NCI-H2227 (cell line): ENCODE data around the gene PTPN1.
A peak's percentile ranks its signal among the peaks of the same experiment; 100 is the strongest.
"Not testable (repeated sequence)": the region's sequence is repeated elsewhere in the genome, so short reads cannot be mapped to it uniquely, and the experiment has no call there.

Experiments used
- DNase-seq: peaks from one replicate; lab custom pipeline; 2025; ENCODE audit not compliant: unreplicated experiment; lab: John Stamatoyannopoulos, UW

Gene PTPN1

DNA sequence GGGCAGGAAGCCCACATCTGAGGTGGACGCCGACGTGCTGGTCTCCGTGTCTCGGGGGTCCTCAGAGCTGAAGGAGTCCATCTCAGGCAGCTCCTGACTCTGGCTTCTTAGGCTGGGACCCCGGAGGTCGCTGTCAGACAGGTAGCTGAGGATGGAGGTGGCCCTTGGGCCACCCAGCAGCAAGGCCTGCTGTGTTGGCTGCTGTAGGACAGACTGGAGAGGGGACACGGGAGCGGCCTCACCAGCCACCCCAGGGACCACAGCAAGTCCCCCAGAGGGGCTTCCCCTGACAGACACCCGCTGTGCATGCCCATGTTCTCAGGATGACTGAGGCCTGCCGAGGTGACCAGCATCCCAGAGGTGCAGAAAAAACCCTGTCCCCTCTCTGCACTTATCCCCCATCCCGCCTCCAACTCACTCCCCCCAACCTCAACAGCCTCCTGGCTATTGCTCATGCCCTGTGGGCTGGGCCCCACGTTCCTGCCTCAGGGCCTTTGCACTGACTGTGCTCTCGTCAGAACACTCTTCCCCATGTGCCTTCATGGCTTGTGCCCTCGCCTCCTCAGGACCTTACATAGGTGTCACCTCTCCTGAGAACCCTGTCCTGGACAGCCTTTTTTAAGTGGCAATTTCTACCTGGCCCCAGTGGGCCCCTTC is 92.4 kb downstream of the PTPN1 start:
- DNase-seq: no peak

DNA sequence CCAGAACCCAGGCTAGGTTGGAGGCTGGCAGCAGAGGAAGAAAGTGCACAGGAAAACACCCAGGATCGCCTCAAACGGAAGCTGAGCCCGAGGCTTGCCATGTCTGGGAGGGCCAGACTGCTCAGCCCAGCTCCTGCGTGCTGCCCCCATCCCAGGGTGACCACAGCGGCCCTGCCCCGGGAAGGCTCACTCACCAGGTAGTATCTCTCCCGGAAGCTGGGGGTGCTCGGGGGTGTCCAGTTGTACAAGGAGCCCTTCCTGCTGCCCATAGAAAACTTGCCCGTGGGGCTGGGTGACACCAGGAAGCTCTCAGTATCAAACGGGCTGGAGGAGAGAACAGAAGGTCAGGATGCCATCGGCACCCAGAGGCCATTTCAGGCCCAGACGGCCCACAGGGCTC is 94.3 kb downstream of the PTPN1 start:
- DNase-seq: no peak

DNA sequence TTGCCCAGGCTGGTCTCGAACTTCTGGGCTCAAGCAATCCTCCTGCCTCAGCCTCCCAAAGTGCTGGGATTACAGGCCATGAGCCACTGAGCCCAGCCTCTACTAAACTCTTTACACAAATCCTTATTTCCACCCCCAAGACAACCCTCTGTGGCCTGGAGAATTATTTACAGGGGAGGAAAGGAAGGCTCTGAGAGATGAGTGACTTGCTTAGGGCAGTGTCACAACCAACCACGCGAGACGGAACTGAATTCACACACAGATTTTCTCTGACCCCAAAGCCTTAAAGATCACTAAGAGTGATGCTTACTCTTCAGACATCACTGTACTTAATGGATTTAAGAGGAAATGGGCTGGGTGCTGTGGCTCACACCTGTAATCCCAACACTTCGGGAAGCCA is 95.0 kb downstream of the PTPN1 start:
- DNase-seq: no peak

DNA sequence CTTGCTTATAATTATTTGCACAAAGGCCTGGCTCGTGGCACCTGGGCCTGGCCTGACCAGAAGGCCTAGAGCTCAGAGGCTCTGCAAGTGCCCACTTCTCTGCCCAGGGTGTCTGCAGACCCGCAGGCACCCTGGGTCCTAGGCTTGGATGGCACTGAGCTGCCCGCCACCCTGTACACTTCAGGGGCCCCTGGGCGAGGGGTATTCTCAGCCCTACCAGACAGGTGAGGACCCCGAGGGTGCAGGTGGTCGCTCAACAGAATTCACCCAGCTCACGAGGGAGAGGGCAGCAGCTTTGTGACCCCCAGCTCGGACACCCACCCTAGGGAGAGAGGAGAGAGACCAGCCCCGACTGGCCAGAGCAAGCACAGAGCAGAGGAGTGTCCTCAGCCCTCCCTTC is 97.3 kb downstream of the PTPN1 start:
- no peak for DNase-seq

DNA sequence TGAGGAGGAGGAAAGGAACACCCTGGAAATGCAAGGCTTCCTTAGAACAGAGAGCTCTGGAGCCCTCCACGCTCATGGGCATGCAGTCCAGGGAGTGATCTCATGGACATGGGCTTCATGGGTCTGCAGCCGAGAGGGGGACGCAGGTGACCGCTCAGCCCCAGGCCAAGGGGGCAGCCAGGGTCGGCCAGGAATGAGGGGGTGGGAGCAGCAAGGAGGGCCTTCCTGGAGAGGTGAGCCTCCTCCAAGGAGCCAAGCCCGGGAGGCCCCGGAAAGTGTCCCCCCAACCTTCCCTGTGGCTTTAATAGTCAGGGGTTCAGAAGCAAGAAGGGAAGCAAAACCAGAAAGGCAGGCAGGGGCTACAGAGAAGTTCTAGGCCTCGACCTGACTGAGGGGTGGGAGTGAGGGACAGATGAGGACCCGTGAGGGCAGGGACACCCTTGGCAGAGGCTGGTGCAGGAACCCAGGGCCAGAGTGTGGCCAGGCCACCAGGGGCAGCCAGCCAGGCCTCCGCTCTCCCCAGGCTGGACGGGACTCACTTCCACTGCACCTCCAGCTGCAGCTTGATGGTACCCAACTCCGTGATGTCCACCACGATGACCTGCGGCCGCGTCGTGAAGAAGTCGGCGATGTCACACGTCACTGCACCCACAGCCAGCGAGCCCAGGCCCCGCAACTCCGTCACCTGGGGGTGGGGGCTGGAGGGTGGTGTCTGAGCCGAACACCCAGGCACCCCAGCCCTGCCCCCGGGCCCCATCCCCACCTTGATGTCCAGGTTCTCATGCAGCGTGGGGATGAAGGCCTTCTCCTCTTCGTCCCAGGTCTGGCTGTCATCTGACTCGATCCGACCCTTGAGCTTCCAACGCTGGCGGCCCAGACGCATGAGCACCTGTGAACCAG is 97.9 kb downstream of the PTPN1 start:
- no peak for DNase-seq

DNA sequence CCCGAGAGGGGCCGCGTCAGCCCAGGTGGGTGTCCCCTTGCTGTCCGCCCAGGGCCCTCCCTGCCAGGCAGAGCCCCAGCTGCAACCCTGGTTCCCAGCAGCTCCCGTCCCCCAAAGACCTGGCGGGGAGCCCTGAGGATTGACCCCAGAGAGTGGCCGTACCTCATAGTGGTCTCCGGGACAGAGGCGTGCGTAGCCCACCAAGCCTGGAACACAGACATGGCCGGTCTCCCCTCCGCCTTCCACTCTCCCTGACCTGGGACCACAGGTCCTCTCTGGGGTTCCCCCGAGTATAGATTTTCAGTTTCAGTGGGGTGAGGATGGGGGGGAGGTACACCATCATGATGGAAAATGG is 98.5 kb downstream of the PTPN1 start:
- DNase-seq: no peak

DNA sequence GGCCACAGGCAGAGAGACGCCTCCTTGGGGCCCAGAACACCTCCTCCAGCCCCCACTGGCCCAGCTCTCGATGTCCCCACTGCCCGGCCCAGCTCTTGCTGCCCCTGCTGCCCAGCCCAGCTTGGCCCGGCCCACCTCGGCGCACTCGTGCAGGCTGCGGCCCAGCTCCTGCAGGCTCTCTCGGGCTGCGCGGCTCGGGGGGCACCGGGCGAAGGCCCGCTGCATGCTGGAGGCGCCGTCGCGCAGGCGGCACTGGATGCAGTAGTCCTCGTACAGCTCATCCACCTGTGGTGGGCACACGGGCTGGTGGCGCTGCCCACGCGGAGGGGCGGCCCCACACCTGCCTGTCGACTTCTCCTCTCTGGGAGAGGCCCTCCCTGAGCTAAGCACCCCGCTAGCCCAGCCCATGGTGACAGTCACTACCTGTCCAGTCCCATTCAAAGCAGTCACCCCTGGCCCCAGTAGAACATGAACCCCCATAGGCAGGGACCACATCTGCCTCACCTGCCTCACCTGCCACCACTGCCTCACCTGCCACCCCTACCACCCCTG is 99.3 kb downstream of the PTPN1 start:
- DNase-seq: no peak

DNA sequence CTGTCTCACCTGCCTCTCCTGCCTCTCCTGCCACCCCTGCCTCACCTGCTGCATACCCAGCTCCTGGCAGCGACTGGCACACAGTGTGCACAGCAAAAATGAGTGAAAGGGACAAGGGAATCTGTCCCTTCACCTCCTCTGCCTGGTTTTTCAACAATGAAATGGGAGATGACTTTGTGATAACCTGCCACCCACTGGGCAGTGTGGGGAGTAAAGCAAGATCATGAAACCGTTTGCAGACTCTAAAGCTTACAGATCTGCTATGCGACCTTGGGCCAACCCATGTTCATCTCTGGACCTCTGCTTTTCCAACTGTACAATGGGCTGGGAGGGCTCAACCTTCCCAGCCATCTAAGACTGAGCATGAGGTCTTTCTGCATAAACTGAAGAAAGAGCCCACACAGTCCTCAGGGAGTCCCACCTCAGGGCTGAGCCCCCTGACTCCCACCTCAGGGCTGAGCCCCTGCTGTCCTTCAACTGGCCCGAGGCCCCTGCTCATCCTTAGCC is 100.1 kb downstream of the PTPN1 start:
- DNase-seq: no peak

DNA sequence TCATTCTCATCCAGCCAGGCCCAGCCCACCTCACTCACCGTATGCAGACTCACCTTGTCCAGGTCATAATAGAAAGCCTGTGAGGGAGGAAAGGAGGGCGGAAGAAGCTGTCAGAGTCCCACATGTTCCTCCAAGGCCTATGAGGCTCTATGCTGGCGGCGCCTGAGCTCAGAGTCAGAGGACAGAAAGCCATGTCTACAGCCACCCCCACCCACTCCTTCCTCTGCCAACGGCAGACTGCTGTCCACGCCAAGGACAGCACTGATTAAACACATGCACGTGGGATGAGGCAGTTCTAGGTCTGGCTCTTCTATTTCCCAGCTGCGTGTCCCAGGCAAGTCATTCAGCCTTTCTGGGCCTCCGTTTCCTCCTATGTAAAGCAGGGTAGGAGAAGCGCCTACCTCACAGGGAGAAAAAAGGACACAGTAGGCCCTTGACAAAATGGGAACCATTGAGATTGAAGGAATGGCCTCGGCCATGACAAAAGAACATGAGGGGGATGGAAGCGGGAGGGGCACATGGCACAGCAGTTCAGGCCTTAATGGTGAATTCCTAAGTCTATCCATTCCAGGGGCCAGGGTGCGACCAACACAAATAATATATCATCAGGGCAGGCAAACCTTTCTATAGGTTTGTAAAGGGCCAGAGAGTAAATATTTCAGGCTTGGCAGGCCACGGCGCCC is 101.1 kb downstream of the PTPN1 start:
- no peak for DNase-seq

DNA sequence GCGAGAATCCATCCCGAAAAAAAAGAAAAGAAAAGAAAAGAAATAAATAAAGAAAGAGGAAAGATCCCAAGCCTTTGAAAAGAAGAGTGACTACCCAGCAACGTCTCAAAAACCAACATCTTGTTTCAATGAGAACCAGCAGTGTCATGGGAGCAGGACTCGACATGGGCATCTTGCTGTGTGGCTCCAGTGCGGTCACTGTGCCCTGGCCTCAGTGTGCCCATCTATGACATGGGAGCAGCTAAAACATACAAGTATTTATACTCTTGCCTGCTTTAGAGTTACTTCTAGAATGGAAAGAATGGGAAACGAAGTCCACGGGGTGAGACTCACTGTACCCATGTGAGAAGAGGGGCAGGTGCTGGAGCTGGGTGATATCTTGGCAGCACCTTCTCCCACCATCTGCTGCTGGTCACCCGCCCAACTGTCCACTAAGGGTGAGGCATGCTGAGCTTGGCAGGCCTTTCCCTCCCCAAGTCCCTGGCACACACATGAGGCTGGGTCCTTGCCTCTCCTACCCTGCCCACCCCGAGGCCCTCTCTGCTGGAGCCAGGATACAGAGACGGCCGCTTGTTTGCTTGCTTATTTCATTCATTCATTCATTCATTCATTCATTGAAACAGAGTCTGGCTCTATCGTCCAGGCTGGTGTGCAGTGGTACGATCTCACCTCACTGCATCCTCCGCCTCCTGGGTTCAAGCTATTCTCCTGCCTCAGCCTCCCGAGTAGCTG is 103.4 kb downstream of the PTPN1 start:
- DNase-seq: no peak

DNA sequence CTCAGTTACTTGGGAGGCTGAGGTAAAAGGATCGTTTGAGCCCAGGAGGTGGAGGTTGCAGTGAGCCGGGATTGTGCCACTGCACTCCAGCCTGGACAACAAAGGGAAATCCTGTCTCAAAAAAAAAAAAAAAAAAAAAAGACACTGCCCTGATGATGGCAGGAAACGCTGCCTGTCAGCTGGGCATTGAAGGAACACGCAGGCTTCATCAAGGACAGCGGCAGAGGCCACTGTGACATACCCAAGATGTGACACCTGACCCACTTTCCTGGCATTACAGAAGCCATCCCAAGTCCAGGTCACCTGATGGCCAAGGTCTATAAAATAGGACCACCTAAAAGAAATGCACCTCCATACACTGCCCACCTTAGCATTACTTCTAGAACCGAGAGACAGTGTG is 105.2 kb downstream of the PTPN1 start:
- DNase-seq: no peak

DNA sequence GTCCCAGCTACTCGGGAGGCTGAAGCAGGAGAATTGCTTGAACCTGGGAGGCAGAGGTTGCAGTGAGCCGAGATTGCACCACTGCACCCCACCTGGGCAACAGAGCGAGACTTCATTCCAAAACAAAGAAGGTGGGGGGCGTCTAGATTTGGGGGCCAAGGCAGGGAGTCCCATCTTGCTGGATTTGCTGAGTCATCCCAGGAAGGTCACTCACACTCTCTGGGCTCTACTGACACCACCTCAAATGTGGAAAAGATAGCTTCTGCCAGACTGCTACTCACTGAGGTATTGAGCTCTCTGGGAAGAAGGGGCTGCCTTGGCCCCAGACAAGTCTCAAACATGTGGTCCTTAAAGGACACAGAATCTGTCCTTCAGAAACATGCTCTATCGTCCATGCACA is 106.8 kb downstream of the PTPN1 start:
- no peak for DNase-seq

DNA sequence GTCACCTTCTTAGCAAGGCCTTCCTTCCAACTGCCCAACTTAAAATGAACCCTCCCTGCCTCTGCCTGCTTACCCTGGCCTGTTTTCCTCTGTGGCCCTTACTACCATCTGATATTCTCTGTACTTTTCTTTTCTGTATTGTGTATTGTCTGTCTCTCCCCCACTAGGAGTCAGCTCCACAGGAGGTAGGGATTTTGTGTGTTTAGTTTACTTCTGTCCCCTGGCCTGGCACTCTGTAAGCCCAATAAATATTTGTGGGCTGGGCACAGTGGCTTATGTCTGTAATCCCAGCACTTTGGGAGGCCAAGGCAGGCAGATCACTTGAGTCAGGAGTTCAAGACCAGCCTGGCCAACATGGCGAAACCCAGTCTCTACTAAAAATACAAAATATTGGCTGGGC is 108.4 kb downstream of the PTPN1 start:
- no peak for DNase-seq

DNA sequence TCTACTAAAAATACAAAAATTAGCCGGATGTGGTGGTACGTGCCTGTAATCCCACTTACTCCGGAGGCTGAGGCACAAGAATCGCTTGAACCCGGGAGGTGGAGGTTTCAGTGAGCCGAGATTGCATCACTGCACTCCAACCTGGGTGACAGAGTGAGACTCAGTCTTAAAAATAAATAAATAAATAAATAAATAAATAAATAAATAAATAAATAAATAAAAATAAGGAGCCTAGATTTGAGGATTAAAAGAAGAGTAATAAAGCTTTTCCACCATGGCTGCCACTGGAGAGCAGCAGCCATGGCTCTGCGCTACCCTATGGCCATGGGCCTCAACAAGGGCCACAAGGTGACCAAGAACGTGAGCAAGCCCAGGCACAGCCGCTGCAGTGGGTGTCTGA is 110.3 kb downstream of the PTPN1 start:
- DNase-seq: not testable (repeated sequence)

DNA sequence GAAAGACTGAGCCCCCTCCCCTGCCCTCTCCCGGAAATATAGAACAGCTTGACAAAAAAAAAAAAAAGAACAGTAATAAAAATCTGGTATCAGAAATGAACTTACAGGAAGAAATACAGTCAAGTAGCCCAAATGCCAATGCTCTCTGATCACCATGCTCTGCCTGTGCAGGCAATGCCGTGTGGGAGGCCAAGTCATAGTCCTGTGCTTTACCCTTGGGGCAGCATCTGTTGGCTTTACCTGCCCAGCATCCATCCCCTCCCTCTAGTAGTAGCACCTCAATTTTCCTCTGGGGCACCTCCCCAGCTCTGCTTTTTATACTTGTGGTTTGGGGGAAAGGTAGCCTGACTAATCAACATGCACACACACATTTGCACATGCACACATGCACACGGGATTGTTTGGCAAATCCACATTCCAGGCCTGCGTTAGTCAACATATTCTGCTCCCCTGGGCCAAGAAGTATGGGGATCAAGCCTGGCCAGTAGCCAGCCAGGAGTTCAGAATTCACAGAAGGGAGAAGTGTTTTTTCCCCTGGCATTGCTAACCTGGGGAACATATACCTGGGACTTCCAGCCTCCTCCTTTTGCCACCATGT is 111.0 kb downstream of the PTPN1 start:
- DNase-seq: no peak

DNA sequence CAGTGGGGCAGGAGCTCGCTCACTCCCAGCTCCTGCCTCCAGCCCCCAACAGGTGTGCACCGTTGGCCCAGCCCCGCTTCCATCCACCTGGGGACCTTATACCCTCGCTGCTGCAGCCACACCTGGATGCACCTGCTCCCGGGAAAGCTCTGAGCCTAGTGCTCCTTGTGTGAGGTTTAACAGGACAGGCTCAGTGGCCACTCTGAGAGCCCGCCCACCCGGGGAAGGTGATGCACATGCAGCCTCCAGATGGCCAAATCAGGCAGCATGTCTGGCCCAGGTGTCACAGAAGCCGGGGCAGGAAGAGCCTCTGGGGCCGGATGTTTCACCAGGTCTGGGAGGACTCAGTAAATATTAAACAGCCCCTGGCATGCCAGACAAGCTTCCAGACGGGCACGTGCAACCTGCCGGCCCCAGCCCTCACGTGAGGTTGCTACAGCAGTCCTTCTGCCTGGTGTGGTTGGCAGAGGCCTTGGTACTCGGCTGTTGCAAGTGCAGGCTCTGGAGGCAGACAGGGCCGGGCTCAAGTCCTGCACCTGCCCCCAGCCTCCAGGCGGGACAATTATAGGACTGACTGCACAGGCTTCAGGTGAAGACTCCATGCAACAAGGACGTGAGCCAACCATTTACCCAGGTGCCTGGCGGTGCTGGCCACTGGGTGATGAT is 114.3 kb downstream of the PTPN1 start:
- DNase-seq: no peak

DNA sequence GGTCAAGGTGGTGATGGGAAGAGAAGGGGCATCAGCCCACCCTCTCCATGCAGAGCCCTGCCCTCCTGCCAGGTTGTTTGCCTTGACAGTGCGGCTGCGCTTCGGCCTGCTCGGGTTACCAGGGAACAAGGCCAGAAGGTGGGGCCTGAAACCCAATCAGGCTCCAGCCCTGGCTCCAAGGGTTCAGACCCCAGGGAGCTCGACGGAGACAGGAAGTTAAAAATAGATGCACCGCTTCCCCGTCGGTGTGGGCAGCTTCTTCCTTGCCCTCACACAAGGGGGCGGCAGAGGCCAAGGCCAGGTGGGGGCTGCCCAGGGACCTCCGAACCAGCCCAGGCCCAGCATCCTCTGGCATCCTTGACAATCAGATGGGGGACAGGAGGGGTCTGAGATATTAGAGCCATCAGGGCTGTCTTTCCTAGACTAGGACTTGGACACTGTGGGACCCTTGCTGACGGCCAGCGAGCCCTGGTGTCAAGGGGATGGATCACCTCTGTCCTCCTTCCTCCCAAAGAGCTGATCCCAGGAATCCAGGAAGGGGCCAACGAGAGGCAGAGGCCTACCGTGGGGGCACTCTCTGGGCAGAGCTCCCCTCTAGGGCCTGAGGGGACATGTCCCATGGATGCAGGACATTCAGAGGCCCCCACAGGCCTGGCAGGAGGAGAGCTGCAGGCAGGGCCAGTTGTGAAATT is 115.9 kb downstream of the PTPN1 start:
- no peak for DNase-seq

DNA sequence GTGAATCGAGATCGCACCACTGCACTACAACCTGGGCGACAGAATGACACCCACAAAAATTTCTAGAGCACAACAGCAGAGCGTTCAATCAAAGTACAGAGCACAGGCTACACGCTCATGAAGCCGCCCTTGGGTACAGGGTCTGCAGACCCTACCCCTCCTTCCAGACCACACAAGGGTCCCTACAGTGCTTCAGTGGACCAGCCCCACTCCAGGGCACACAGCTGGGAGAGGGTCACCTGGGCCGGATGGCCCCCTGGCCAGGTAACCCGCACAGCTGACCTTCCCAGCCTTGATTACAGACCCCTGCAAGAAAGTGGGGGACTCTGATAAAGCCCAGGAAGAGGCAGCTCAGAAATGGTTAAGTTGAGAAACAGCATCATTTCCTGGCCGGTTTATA is 117.6 kb downstream of the PTPN1 start:
- DNase-seq: no peak

DNA sequence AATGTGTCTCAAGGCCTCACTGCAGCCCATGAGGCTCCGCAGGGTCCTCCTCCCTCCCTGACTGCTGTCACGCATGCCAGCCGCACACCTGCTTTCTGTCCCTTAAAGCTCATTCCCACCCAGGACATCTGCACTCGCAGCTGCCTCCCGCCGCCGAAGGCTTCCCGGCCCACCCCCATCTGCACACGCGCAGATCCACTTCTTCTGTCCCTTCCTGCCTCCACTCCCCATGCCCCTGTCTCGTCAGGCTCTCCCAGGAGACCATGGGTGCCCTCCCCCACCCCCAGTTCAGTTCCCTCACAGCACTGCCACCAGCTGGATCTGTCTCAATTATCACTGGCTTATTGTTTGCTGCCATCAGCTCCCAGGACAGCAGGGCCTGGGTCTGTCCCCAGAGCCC is 118.1 kb downstream of the PTPN1 start:
- DNase-seq: peak; percentile 35
